Mucosa of rectum (tissue), 2 donors: ENCODE results near the gene CERS5.

Experiments used
- H3K27ac ChIP-seq, 2 donors: one replicate each; pipeline ENCODE4 v1.7.0; 2013; ENCODE audit warnings: inconsistent platforms in 2 of 2, low read depth in 2 of 2, low read length in 2 of 2
- H3K27me3 ChIP-seq, 2 donors: one replicate each; pipeline ENCODE4 v1.7.0; 2013; ENCODE audit warnings: low read length in 2 of 2; ENCODE audit not compliant: control insufficient read depth in 2 of 2, insufficient read depth in 2 of 2
- H3K36me3 ChIP-seq, 2 donors: one replicate each; pipeline ENCODE4 v1.7.0; 2013; ENCODE audit warnings: low read length in 2 of 2; ENCODE audit not compliant: control insufficient read depth in 2 of 2, insufficient read depth in 2 of 2
- H3K4me1 ChIP-seq, 2 donors: one replicate each; pipeline ENCODE4 v1.7.0; 2013; ENCODE audit warnings: low read length in 2 of 2, mild to moderate bottlenecking in 1 of 2; ENCODE audit not compliant: control insufficient read depth in 2 of 2, insufficient read depth in 2 of 2
- H3K4me3 ChIP-seq, 2 donors: one replicate each; pipeline ENCODE4 v1.7.0; 2013; ENCODE audit warnings: low read length in 2 of 2
- H3K9ac ChIP-seq, 2 donors: one replicate each; pipeline ENCODE4 v1.7.0; 2013; ENCODE audit warnings: low read length in 2 of 2, low read depth in 1 of 2, mild to moderate bottlenecking in 1 of 2
- H3K9me3 ChIP-seq, 2 donors: one replicate each; pipeline ENCODE4 v1.7.0; 2013; ENCODE audit warnings: low read length in 2 of 2; ENCODE audit not compliant: control insufficient read depth in 2 of 2
- donor health status: healthy.
- donor health status: Normal muscosa, but diverticular disease.

CERS5 gene

DNA sequence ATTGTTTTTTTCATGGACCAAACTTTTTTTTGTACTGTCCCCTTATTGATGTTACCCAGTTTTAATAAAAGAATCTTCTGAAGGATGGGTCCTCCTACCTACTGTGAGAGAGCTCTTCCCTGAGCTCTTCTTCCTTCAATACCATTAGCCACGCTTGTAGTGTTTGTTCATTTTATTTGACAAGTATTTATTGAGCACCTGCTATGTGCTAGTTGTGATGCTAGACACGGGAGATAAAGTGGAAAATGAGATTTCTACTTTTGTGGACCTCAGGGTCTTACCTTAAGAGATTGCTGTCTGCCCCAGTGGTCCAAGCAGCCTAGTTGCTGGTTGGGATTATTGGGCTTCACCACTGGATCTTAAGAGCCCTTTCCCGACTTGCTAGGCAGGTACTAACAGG is 66.6 kb downstream of the CERS5 start:
- Histone ChIP-seq H3K27ac (no peak overlapping the region), H3K27me3 (no peaks in the 10 kb centered on the region), H3K4me1 (peaks cover 14 to 19% of the 10 kb centered on the region in 2 donors), H3K9ac (no peak overlapping the region), H3K4me3 (no peak overlapping the region), H3K36me3 (peaks cover 45 to 47% of the 10 kb centered on the region in 2 donors), H3K9me3 (no peaks in the 10 kb centered on the region)

- Histone ChIP-seq H3K27me3 (no peaks in the 10 kb centered on the region), H3K9me3 (no peaks in the 10 kb centered on the region), H3K27ac (no peak overlapping the region), H3K4me1 (peaks cover 11 to 12% of the 10 kb centered on the region in 2 donors), H3K9ac (no peak overlapping the region), H3K4me3 (no peak overlapping the region), H3K36me3 (peaks cover 54 to 55% of the 10 kb centered on the region in 2 donors)
Observed at GRCh38 chr12:50099302-50100008, 67.7 kb downstream of the CERS5 start.

DNA sequence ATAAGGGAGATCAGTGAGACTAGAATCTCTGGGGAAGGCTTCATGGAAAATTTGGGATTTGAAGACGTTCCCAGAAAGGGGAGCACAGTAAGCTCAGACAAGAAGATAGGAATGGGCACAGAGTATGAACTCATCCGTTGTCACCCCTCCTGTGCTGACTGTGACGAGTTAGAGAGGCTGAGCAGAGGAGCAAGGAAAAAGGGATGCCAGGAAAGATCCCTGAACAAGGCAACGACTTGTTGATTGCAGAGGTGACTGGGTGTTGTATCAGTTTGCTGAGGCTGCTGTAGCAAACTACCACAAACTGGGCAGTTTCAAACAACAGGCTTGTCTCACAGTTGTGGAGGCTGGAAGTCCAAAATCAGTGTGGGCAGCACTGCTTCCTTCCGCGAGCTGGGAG is 69.2 kb downstream of the CERS5 start:
- Histone ChIP-seq H3K27me3 (no peaks in the 10 kb centered on the region), H3K9ac (no peak overlapping the region), H3K27ac (no peak overlapping the region)

DNA sequence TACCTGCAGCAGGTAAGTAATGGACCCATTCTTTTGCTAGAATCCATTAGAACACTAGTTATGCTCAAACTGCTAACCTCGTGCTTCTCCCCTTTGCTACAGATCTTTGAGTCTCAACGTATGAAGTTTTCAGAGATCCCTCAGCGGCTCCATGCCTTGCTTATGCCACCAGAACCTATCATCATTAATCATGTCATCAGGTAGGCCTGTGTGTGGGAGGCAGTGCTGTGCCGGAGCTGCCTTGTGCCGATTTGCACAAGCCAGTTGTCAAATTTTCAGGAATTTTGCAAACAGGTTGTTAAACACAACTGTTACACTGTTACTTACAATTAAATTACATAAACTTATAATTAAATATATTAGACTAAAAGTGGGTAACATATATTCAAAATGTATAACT is 76.8 kb downstream of the CERS5 start:
- H3K4me1 ChIP-seq, result peaks cover 0 to 5% of the 10 kb centered on the region in 2 donors

More for the DNA sequence above, 69.2 kb downstream of the CERS5 start:
- Histone ChIP-seq H3K9me3 (no peaks in the 10 kb centered on the region), H3K4me3 (no peak overlapping the region), H3K36me3 (peaks cover 65 to 66% of the 10 kb centered on the region in 2 donors), H3K4me1 (no peaks in the 10 kb centered on the region)

DNA sequence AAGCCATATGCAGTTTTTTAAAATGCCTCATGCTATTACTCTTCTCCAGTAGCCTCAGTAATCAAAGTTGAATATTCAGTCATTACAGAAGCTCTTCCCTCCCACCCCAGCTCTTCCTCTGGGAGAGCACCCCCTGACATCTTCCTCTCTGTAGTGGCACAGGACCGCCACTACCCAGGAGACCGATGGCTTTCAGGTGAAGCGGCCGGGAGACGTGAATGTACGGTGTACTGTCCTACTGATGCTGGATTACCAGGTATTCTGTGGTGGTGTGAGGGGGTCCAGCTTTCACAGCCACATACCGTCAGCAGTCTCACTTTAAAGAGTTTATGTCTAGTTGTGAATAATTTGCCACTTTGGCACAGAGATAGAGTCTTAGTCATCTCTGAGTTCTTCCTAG is 77.4 kb downstream of the CERS5 start:
- no peaks in the 10 kb centered on the region for H3K27me3 ChIP-seq
- peaks cover 42 to 63% of the 10 kb centered on the region in 2 donors for H3K36me3 ChIP-seq
- no peak overlapping the region for H3K9ac ChIP-seq
- no peaks in the 10 kb centered on the region for H3K9me3 ChIP-seq
- no peak overlapping the region for H3K27ac ChIP-seq
- H3K4me1 ChIP-seq, result peaks cover under 1 to 5% of the 10 kb centered on the region in 2 donors
- no peak overlapping the region for H3K4me3 ChIP-seq

More for the DNA sequence above, 76.8 kb downstream of the CERS5 start:
- Histone ChIP-seq H3K36me3 (peaks cover 47 to 67% of the 10 kb centered on the region in 2 donors), H3K27ac (no peak overlapping the region), H3K9me3 (no peaks in the 10 kb centered on the region), H3K9ac (no peak overlapping the region), H3K4me3 (no peak overlapping the region), H3K27me3 (no peaks in the 10 kb centered on the region)

DNA sequence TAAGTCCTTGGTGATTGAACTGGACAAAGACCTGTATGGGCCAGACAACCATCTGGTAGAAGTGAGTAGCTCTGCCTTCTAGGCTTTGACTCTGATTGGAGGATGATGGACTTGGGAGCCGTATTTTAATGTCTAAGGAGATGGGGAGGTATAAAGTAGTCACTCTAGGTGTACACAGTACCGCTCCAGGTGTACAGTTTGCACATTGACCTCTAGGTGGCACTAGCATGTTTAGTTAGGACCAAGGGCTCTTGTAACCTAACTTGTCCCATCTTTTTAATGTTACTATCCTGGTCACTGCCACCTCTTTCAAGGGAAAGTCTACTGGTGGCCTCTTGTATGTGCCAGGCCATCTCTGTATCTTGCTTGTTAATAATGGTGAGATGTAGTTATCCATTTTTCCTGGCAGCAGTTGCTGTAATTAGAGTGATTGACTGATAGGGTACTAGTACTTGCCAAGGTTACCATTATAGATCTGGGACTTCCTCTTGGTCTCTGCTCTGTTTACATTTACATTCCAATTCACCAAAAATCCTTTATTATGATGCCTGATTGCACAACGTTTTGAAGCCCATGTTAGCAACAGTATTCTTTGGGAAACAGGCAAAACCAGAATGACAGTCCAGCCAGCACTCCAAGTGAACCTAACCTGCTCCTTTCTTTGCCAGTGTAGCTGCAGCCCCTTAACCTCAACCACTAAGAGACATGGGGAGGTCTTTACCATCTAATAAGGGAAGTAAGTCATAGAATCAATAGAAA is 78.4 kb downstream of the CERS5 start:
- peaks cover 6 to 8% of the 10 kb centered on the region in 2 donors for H3K4me1 ChIP-seq
- peaks cover 34 to 54% of the 10 kb centered on the region in 2 donors for H3K36me3 ChIP-seq
- H3K9me3 ChIP-seq, result no peaks in the 10 kb centered on the region
- no peak overlapping the region for H3K4me3 ChIP-seq
- H3K27me3 ChIP-seq, result no peaks in the 10 kb centered on the region
- H3K27ac ChIP-seq, result no peak overlapping the region
- H3K9ac ChIP-seq, result peak overlapping the region in 1 of 2 donors; percentile 14

- Histone ChIP-seq H3K27me3 (no peaks in the 10 kb centered on the region), H3K4me3 (no peak overlapping the region), H3K4me1 (peaks cover 8 to 13% of the 10 kb centered on the region in 2 donors), H3K36me3 (peaks cover 30 to 48% of the 10 kb centered on the region in 2 donors), H3K9me3 (no peaks in the 10 kb centered on the region), H3K27ac (no peak overlapping the region), H3K9ac (no peak overlapping the region)
Observed at GRCh38 chr12:50087995-50088394, 79.2 kb downstream of the CERS5 start.

GRCh38 chr12:50087151-50087550 is 80.0 kb downstream of the CERS5 start:
- no peaks in the 10 kb centered on the region for H3K27me3 ChIP-seq
- H3K27ac ChIP-seq, result no peak overlapping the region
- H3K4me3 ChIP-seq, result no peak overlapping the region
- peaks cover 25 to 43% of the 10 kb centered on the region in 2 donors for H3K36me3 ChIP-seq
- H3K9ac ChIP-seq, result no peak overlapping the region
- H3K9me3 ChIP-seq, result no peaks in the 10 kb centered on the region
- peaks cover 16 to 20% of the 10 kb centered on the region in 2 donors for H3K4me1 ChIP-seq

GRCh38 chr12:50086148-50086547 is 81.0 kb downstream of the CERS5 start:
- Histone ChIP-seq H3K4me1 (peaks cover 20 to 25% of the 10 kb centered on the region in 2 donors), H3K27me3 (no peaks in the 10 kb centered on the region), H3K4me3 (peak overlapping the region; percentile 65 to 97), H3K9ac (no peak overlapping the region), H3K27ac (peak overlapping the region in 1 of 2 donors; percentile 86), H3K36me3 (peaks cover 25 to 38% of the 10 kb centered on the region in 2 donors), H3K9me3 (no peaks in the 10 kb centered on the region)

- H3K27ac ChIP-seq, result peak overlapping the region; percentile 78 to 86
- no peak overlapping the region for H3K9ac ChIP-seq
- no peaks in the 10 kb centered on the region for H3K27me3 ChIP-seq
- H3K4me3 ChIP-seq, result peak overlapping the region; percentile 65 to 97
- no peaks in the 10 kb centered on the region for H3K9me3 ChIP-seq
- peaks cover 20 to 25% of the 10 kb centered on the region in 2 donors for H3K4me1 ChIP-seq
- peaks cover 25 to 34% of the 10 kb centered on the region in 2 donors for H3K36me3 ChIP-seq
Observed at GRCh38 chr12:50085615-50086072, 81.5 kb downstream of the CERS5 start.
